WTC11 (cell line): Measurements from ENCODE around the gene POGLUT2. TPM values are rescaled to one million over a fixed set of nuclear protein-coding genes. Genes with fewer than 3 reads are reported as not detected.

Source experiments
- ATAC-seq: fragments of 200-7000 bp; cut with Tn5 transposase; 2 replicates; pipeline ENCODE4 v1.10.0; 2021; ENCODE audit warnings: mild to moderate bottlenecking, moderate library complexity
- CTCF ChIA-PET: fragments of 300-600 bp; sonication (Branson Sonifier 250); formaldehyde crosslinking; loops from one replicate; lab custom pipeline; 2021; ENCODE audit warnings: antibody characterized with exemption; lab: Charles Lee
- POLR2A ChIA-PET: fragments of 350-600 bp; sonication (Branson Sonifier 250); formaldehyde crosslinking; loops from one replicate; lab custom pipeline; 2021; ENCODE audit warnings: antibody characterized with exemption; lab: Charles Lee
- DNase-seq: peaks from one replicate; pipeline ENCODE4 v3.0.0; 2021; ENCODE audit warnings: low spot score
- H3K27ac Mint-ChIP-seq: 2 replicates; pipeline ENCODE4 v1.8.0; 2021; ENCODE audit warnings: mixed read lengths
- H3K27me3 Mint-ChIP-seq: 2 replicates; pipeline ENCODE4 v1.8.0; 2021; ENCODE audit warnings: low read depth, mild to moderate bottlenecking, moderate library complexity, mixed read lengths
- H3K36me3 Mint-ChIP-seq: 2 replicates; pipeline ENCODE4 v1.8.0; 2021; ENCODE audit warnings: mixed read lengths
- H3K4me1 Mint-ChIP-seq: 2 replicates; pipeline ENCODE4 v1.8.0; 2022; ENCODE audit warnings: mixed read lengths
- H3K4me3 Mint-ChIP-seq: 2 replicates; pipeline ENCODE4 v1.8.0; 2021; ENCODE audit warnings: mild to moderate bottlenecking, moderate library complexity, mixed read lengths
- H3K9me3 Mint-ChIP-seq: 2 replicates; pipeline ENCODE4 v1.8.0; 2021; ENCODE audit warnings: mixed read lengths
- ATF1 ChIP-seq: sonication (generic); formaldehyde crosslinking; IDR thresholded peaks from 2 replicates; pipeline ENCODE4 v1.8.1; 2023; ENCODE audit warnings: mild to moderate bottlenecking, moderate library complexity, missing genetic modification reagents
- ELF4 ChIP-seq: sonication (generic); formaldehyde crosslinking; IDR thresholded peaks from 2 replicates; pipeline ENCODE4 v1.8.1; 2022; ENCODE audit warnings: low read depth, mild to moderate bottlenecking, moderate library complexity, missing genetic modification reagents
- FOXK1 ChIP-seq: sonication (generic); formaldehyde crosslinking; IDR thresholded peaks from 2 replicates; pipeline ENCODE4 v1.8.0; 2022; ENCODE audit warnings: mild to moderate bottlenecking, moderate library complexity, missing genetic modification reagents
- JAZF1 ChIP-seq: fragments of 250-450 bp; sonication (Bioruptor Pico); IDR thresholded peaks from 2 replicates; pipeline ENCODE4 v1.9.0; 2021; ENCODE audit warnings: moderate library complexity, mild to moderate bottlenecking, inconsistent platforms
- PRRX2 ChIP-seq: fragments of 250-450 bp; sonication (Bioruptor Pico); IDR thresholded peaks from 2 replicates; pipeline ENCODE4 v1.8.0; 2021; ENCODE audit warnings: mild to moderate bottlenecking
- RORB ChIP-seq: fragments of 250-450 bp; sonication (Bioruptor Pico); IDR thresholded peaks from 2 replicates; pipeline ENCODE4 v1.9.0; 2021; ENCODE audit warnings: mild to moderate bottlenecking
- TCF7 ChIP-seq: sonication (generic); formaldehyde crosslinking; IDR thresholded peaks from 2 replicates; pipeline ENCODE4 v1.8.0; 2022; ENCODE audit warnings: mild to moderate bottlenecking, low read depth, missing genetic modification reagents, moderate library complexity
- ZNF121 ChIP-seq: sonication (generic); formaldehyde crosslinking; IDR thresholded peaks from 2 replicates; pipeline ENCODE4 v1.8.0; 2023; ENCODE audit warnings: missing genetic modification reagents
- ZNF232 ChIP-seq: sonication (generic); formaldehyde crosslinking; IDR thresholded peaks from 2 replicates; pipeline ENCODE4 v1.8.0; 2022; ENCODE audit warnings: mild to moderate bottlenecking, missing genetic modification reagents
- ZNF416 ChIP-seq: fragments of 250-450 bp; sonication (Bioruptor Pico); IDR thresholded peaks from 2 replicates; pipeline ENCODE4 v1.9.0; 2021; ENCODE audit warnings: mild to moderate bottlenecking, inconsistent platforms
- ZNF423 ChIP-seq: fragments of 250-450 bp; sonication (Bioruptor Pico); IDR thresholded peaks from 2 replicates; pipeline ENCODE4 v2.1.2; 2022; ENCODE audit warnings: mild to moderate bottlenecking, moderate library complexity
- total RNA-seq: library from RNA; stranded (reverse); gene quantifications from 3 replicates; pipeline ENCODE4 v1.2.3, GENCODE V29; 2021
- TF ChIP-seq, protein P1 (sequence below): sonication (generic); formaldehyde crosslinking; IDR thresholded peaks from 2 replicates; pipeline ENCODE4 v1.8.1; 2023; ENCODE audit warnings: mild to moderate bottlenecking, missing genetic modification reagents
- TF ChIP-seq, protein P2 (sequence below): sonication (generic); formaldehyde crosslinking; IDR thresholded peaks from 2 replicates; pipeline ENCODE4 v1.8.1; 2022; ENCODE audit warnings: low read depth, missing genetic modification reagents, borderline replicate concordance
- TF ChIP-seq, protein P3 (sequence below): sonication (generic); formaldehyde crosslinking; IDR thresholded peaks from 2 replicates; pipeline ENCODE4 v1.8.0; 2022; ENCODE audit warnings: mild to moderate bottlenecking, missing genetic modification reagents
- TF ChIP-seq, protein P4 (sequence below): sonication (generic); formaldehyde crosslinking; IDR thresholded peaks from 2 replicates; pipeline ENCODE4 v1.8.0; 2023; ENCODE audit warnings: missing genetic modification reagents, mild to moderate bottlenecking, borderline replicate concordance
- TF ChIP-seq, protein P5 (sequence below): fragments of 250-450 bp; sonication (Bioruptor Pico); conservative IDR thresholded peaks from 2 replicates; pipeline ENCODE4 v1.9.0; 2021; ENCODE audit warnings: mild to moderate bottlenecking
- TF ChIP-seq, protein P6 (sequence below): sonication (generic); formaldehyde crosslinking; IDR thresholded peaks from 2 replicates; pipeline ENCODE4 v1.8.1; 2023; ENCODE audit warnings: mild to moderate bottlenecking, moderate library complexity, missing genetic modification reagents
- TF ChIP-seq, protein P7 (sequence below): sonication (generic); formaldehyde crosslinking; IDR thresholded peaks from 2 replicates; pipeline ENCODE4 v1.8.0; 2022; ENCODE audit warnings: mild to moderate bottlenecking, missing genetic modification reagents

POGLUT2 gene
- total RNA-seq, 1 experiment from 2014 or later: 17.2 TPM

DNA sequence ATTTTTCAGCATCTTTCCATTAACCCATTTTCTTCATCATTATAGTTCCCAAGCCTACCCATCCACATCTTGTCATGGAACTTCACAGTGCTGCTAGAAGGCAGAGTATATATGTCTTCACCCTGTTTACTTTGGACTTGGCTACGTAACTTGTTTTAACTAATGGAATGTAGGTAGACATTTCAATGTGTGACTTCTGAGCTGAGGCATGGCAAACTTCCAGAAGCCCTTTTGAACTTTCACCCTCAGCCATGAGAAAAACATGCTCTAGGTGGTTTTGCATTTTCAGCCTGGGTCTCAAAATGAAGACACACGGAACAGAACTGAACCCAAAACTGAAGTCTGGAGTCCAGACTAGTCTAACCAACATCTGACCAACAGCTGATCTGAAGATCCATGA is 28.3 kb downstream of the POGLUT2 start:
- no peak overlapping the region for H3K4me3 Mint-ChIP-seq
- H3K9me3 Mint-ChIP-seq: no peaks in the 10 kb centered on the region
- H3K36me3 Mint-ChIP-seq: no peaks in the 10 kb centered on the region
- peaks cover 25% of the 10 kb centered on the region for H3K27me3 Mint-ChIP-seq
- H3K4me1 Mint-ChIP-seq: peaks cover 7% of the 10 kb centered on the region
- TF ChIP-seq, protein P1, sequence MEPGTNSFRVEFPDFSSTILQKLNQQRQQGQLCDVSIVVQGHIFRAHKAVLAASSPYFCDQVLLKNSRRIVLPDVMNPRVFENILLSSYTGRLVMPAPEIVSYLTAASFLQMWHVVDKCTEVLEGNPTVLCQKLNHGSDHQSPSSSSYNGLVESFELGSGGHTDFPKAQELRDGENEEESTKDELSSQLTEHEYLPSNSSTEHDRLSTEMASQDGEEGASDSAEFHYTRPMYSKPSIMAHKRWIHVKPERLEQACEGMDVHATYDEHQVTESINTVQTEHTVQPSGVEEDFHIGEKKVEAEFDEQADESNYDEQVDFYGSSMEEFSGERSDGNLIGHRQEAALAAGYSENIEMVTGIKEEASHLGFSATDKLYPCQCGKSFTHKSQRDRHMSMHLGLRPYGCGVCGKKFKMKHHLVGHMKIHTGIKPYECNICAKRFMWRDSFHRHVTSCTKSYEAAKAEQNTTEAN: no peak
- TF ChIP-seq ATF1 (CRISPR knock-in tag) (no peak), ZNF121 (CRISPR knock-in tag) (no peak), ZNF416 (CRISPR knock-in tag) (no peak), FOXK1 (no peak), TCF7 (CRISPR knock-in tag) (no peak), RORB (CRISPR knock-in tag) (no peak), ZNF232 (CRISPR knock-in tag) (no peak), JAZF1 (CRISPR knock-in tag) (no peak), ZNF423 (CRISPR knock-in tag) (no peak), PRRX2 (CRISPR knock-in tag) (no peak), ELF4 (CRISPR knock-in tag) (no peak)
- TF ChIP-seq, protein P2, sequence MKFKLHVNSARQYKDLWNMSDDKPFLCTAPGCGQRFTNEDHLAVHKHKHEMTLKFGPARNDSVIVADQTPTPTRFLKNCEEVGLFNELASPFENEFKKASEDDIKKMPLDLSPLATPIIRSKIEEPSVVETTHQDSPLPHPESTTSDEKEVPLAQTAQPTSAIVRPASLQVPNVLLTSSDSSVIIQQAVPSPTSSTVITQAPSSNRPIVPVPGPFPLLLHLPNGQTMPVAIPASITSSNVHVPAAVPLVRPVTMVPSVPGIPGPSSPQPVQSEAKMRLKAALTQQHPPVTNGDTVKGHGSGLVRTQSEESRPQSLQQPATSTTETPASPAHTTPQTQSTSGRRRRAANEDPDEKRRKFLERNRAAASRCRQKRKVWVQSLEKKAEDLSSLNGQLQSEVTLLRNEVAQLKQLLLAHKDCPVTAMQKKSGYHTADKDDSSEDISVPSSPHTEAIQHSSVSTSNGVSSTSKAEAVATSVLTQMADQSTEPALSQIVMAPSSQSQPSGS (CRISPR knock-in tag): no peak
- TF ChIP-seq, protein P3, sequence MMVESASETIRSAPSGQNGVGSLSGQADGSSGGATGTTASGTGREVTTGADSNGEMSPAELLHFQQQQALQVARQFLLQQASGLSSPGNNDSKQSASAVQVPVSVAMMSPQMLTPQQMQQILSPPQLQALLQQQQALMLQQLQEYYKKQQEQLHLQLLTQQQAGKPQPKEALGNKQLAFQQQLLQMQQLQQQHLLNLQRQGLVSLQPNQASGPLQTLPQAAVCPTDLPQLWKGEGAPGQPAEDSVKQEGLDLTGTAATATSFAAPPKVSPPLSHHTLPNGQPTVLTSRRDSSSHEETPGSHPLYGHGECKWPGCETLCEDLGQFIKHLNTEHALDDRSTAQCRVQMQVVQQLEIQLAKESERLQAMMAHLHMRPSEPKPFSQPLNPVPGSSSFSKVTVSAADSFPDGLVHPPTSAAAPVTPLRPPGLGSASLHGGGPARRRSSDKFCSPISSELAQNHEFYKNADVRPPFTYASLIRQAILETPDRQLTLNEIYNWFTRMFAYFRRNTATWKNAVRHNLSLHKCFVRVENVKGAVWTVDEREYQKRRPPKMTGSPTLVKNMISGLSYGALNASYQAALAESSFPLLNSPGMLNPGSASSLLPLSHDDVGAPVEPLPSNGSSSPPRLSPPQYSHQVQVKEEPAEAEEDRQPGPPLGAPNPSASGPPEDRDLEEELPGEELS (CRISPR knock-in tag): no peak
- TF ChIP-seq, protein P4, sequence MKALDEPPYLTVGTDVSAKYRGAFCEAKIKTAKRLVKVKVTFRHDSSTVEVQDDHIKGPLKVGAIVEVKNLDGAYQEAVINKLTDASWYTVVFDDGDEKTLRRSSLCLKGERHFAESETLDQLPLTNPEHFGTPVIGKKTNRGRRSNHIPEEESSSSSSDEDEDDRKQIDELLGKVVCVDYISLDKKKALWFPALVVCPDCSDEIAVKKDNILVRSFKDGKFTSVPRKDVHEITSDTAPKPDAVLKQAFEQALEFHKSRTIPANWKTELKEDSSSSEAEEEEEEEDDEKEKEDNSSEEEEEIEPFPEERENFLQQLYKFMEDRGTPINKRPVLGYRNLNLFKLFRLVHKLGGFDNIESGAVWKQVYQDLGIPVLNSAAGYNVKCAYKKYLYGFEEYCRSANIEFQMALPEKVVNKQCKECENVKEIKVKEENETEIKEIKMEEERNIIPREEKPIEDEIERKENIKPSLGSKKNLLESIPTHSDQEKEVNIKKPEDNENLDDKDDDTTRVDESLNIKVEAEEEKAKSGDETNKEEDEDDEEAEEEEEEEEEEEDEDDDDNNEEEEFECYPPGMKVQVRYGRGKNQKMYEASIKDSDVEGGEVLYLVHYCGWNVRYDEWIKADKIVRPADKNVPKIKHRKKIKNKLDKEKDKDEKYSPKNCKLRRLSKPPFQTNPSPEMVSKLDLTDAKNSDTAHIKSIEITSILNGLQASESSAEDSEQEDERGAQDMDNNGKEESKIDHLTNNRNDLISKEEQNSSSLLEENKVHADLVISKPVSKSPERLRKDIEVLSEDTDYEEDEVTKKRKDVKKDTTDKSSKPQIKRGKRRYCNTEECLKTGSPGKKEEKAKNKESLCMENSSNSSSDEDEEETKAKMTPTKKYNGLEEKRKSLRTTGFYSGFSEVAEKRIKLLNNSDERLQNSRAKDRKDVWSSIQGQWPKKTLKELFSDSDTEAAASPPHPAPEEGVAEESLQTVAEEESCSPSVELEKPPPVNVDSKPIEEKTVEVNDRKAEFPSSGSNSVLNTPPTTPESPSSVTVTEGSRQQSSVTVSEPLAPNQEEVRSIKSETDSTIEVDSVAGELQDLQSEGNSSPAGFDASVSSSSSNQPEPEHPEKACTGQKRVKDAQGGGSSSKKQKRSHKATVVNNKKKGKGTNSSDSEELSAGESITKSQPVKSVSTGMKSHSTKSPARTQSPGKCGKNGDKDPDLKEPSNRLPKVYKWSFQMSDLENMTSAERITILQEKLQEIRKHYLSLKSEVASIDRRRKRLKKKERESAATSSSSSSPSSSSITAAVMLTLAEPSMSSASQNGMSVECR: no peak
- TF ChIP-seq, protein P5, sequence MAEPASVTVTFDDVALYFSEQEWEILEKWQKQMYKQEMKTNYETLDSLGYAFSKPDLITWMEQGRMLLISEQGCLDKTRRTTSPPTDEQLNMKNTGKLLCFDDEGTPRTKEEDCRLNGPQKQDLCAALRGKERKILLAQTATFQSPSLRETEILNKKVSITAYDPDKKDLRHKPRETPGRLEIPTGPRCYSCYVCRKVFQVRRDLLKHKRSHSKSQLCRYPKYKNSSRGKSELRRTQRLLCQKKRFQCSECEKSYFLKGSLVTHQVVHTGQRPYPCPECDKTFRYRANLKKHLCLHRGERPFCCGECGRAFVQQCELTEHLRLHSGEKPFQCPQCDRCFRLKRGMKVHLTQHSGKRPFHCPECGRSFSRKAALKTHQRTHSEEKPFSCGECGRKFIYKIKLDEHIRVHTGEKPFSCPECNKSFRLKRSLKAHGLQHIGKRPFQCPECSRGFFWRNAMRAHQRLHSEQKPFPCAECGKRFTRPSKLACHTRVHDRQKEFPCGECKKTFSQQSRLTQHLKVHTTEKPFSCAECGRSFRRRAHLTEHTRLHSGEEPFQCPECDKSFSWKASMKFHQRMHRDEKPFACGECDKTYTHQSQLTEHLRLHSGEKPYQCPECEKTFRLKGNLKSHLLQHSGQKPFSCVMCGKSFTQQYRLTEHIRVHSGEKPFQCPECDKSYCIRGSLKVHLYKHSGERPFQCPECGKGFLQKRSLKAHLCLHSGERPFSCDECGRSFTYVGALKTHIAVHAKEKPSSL (CRISPR knock-in tag): no peak
- TF ChIP-seq, protein P6, sequence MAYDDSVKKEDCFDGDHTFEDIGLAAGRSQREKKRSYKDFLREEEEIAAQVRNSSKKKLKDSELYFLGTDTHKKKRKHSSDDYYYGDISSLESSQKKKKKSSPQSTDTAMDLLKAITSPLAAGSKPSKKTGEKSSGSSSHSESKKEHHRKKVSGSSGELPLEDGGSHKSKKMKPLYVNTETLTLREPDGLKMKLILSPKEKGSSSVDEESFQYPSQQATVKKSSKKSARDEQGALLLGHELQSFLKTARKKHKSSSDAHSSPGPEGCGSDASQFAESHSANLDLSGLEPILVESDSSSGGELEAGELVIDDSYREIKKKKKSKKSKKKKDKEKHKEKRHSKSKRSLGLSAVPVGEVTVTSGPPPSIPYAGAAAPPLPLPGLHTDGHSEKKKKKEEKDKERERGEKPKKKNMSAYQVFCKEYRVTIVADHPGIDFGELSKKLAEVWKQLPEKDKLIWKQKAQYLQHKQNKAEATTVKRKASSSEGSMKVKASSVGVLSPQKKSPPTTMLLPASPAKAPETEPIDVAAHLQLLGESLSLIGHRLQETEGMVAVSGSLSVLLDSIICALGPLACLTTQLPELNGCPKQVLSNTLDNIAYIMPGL (CRISPR knock-in tag): no peak
- TF ChIP-seq, protein P7, sequence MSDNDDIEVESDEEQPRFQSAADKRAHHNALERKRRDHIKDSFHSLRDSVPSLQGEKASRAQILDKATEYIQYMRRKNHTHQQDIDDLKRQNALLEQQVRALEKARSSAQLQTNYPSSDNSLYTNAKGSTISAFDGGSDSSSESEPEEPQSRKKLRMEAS: no peak
- ChIA-PET CTCF (no interaction called here), POLR2A (no interaction called here)
- H3K27ac Mint-ChIP-seq: no peak overlapping the region
- DNase-seq: no peak
- ATAC-seq: no peak
